ENCODE data around the gene PSMC1. TPM values are rescaled to one million over a fixed set of nuclear protein-coding genes. Genes with fewer than 3 reads are reported as not detected.

The PSMC1 gene
- total RNA-seq, 2 donors from 2014 or later, result 77.4 to 94.3 TPM

DNA sequence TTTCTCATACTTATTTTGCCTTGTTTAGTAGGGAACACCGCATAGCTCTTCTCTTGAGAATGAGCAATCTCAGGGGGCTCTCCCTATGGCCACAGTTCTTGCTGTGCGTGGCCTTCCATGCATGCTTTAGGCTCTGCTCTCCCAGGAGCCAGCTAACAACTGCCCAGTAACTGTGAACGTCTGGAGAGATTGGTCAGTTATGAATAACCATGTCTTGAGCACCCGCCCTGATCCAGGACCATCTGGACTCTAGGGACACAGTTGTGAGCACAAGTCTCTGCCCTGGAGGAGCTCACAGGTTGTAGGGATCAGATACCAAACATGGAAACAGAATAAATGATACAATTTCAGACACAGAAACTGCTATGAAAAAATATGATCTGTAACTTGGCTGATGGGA is 12.1 kb downstream of the PSMC1 start:
- WGBS, result 91% methylated on average over 4 of the region's 4 CpGs
- intact Hi-C loops (cut with DNase I), result no loop called here
- H3K4me1 ChIP-seq (replicated peaks), result no peaks in the 10 kb centered on the region
- H3K9me3 ChIP-seq, result no peaks in the 10 kb centered on the region
- H3K27ac ChIP-seq, result no peak overlapping the region
- no peak overlapping the region for H3K4me3 ChIP-seq
- H3K27me3 ChIP-seq (replicated peaks; ENCODE audit: insufficient read depth), result no peaks in the 10 kb centered on the region
- H3K36me3 ChIP-seq, result peaks cover 0 to 17% of the 10 kb centered on the region in 2 donors
- no peak for TF ChIP-seq POLR2A (IDR thresholded peaks at IDR 0.05)
- no peak for TF ChIP-seq POLR2AphosphoS5 (IDR thresholded peaks at IDR 0.05)
- TF ChIP-seq, protein P1, sequence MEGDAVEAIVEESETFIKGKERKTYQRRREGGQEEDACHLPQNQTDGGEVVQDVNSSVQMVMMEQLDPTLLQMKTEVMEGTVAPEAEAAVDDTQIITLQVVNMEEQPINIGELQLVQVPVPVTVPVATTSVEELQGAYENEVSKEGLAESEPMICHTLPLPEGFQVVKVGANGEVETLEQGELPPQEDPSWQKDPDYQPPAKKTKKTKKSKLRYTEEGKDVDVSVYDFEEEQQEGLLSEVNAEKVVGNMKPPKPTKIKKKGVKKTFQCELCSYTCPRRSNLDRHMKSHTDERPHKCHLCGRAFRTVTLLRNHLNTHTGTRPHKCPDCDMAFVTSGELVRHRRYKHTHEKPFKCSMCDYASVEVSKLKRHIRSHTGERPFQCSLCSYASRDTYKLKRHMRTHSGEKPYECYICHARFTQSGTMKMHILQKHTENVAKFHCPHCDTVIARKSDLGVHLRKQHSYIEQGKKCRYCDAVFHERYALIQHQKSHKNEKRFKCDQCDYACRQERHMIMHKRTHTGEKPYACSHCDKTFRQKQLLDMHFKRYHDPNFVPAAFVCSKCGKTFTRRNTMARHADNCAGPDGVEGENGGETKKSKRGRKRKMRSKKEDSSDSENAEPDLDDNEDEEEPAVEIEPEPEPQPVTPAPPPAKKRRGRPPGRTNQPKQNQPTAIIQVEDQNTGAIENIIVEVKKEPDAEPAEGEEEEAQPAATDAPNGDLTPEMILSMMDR (IDR thresholded peaks at IDR 0.05), result no peak
- DNase-seq (ENCODE audit: low spot score), result no peak

- H3K9me3 ChIP-seq, result no peaks in the 10 kb centered on the region
- H3K27me3 ChIP-seq (replicated peaks; ENCODE audit: insufficient read depth), result no peaks in the 10 kb centered on the region
- intact Hi-C loops (cut with DNase I), result no loop called here
- no peak overlapping the region for H3K27ac ChIP-seq
- no peaks in the 10 kb centered on the region for H3K4me1 ChIP-seq (replicated peaks)
- TF ChIP-seq POLR2AphosphoS5 (IDR thresholded peaks at IDR 0.05) (no peak), POLR2A (IDR thresholded peaks at IDR 0.05) (no peak)
- DNase-seq (ENCODE audit: low spot score), result no peak
- H3K4me3 ChIP-seq, result no peak overlapping the region
- no peaks in the 10 kb centered on the region for H3K36me3 ChIP-seq
- WGBS, result 73% methylated on average over 10 of the region's 10 CpGs
These were observed 16.2 kb downstream of the PSMC1 start for GRCh38 chr14:90272523-90272922.

GRCh38 chr14:90273532-90273931 is 17.2 kb downstream of the PSMC1 start:
- no peaks in the 10 kb centered on the region for H3K27me3 ChIP-seq (replicated peaks; ENCODE audit: insufficient read depth)
- no peak for DNase-seq (ENCODE audit: low spot score)
- intact Hi-C loops (cut with DNase I), result no loop called here
- no peak overlapping the region for H3K27ac ChIP-seq
- no peaks in the 10 kb centered on the region for H3K9me3 ChIP-seq
- H3K4me1 ChIP-seq (replicated peaks), result no peaks in the 10 kb centered on the region
- peaks cover 0 to 3% of the 10 kb centered on the region in 2 donors for H3K36me3 ChIP-seq
- 68% methylated on average over 8 of the region's 8 CpGs for WGBS
- TF ChIP-seq, protein P1 (IDR thresholded peaks at IDR 0.05), result no peak
- no peak for TF ChIP-seq POLR2A (IDR thresholded peaks at IDR 0.05)
- TF ChIP-seq POLR2AphosphoS5 (IDR thresholded peaks at IDR 0.05), result no peak
- H3K4me3 ChIP-seq, result no peak overlapping the region

DNA sequence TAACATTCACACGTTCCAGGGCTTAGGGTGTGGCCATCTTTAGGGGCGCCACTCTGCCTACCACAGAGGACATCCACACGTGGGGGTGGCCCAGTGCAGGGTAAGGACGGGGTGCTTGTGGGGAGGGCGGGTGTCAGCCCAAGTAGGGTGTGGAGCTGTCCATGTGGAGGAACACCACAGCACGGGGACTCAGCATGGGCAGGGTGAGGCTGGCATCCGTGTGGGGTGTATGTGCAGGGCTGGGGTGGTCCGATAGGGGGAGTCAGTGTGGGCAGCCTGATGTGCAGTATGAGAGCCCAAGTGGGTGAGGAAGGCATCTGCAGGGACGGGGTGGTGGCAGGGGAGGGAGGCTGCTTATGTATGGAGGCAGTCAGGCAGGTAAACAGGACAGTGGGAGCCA is 17.7 kb downstream of the PSMC1 start:
- H3K27ac ChIP-seq, result no peak overlapping the region
- no peak for DNase-seq (ENCODE audit: low spot score)
- no peaks in the 10 kb centered on the region for H3K27me3 ChIP-seq (replicated peaks; ENCODE audit: insufficient read depth)
- H3K4me1 ChIP-seq (replicated peaks), result no peaks in the 10 kb centered on the region
- no peaks in the 10 kb centered on the region for H3K9me3 ChIP-seq
- WGBS, result 71% methylated on average over 9 of the region's 9 CpGs
- H3K36me3 ChIP-seq, result peaks cover 0 to 6% of the 10 kb centered on the region in 2 donors
- no peak overlapping the region for H3K4me3 ChIP-seq
- intact Hi-C loops (cut with DNase I), result no loop called here
- TF ChIP-seq POLR2AphosphoS5 (IDR thresholded peaks at IDR 0.05) (no peak), POLR2A (IDR thresholded peaks at IDR 0.05) (no peak)
- TF ChIP-seq, protein P1 (IDR thresholded peaks at IDR 0.05), result no peak

- no peak for DNase-seq (ENCODE audit: low spot score)
- intact Hi-C loops (cut with DNase I), result no loop called here
- H3K4me1 ChIP-seq (replicated peaks), result no peaks in the 10 kb centered on the region
- H3K36me3 ChIP-seq, result peaks cover 0 to 6% of the 10 kb centered on the region in 2 donors
- H3K4me3 ChIP-seq, result no peak overlapping the region
- TF ChIP-seq, protein P1 (IDR thresholded peaks at IDR 0.05), result no peak
- TF ChIP-seq POLR2A (IDR thresholded peaks at IDR 0.05), result no peak
- no peak for TF ChIP-seq POLR2AphosphoS5 (IDR thresholded peaks at IDR 0.05)
- no peaks in the 10 kb centered on the region for H3K9me3 ChIP-seq
- H3K27ac ChIP-seq, result no peak overlapping the region
- no peaks in the 10 kb centered on the region for H3K27me3 ChIP-seq (replicated peaks; ENCODE audit: insufficient read depth)
- 66% methylated on average over 8 of the region's 8 CpGs for WGBS
These were observed 18.6 kb downstream of the PSMC1 start for GRCh38 chr14:90274808-90275457.
